Esophagus muscularis mucosa (tissue), 4 donors: ENCODE data around the gene NCF4. TPM values are rescaled to one million over a fixed set of nuclear protein-coding genes. Genes with fewer than 3 reads are reported as not detected.

ENCODE experiments used
- DNase-seq: peaks from one replicate; pipeline ENCODE4 v3.0.0-alpha.2; 2017; ENCODE audit errors: extremely low spot score
- H3K27ac ChIP-seq, 4 donors: fragments of 200-600 bp; sonication (generic); replicated peaks in 1 of 4; 1 replicate in 3 of 4; 2 replicates in 1 of 4; pipeline ENCODE4 v1.5.1; 2016 to 2019; ENCODE audit warnings: mild to moderate bottlenecking in 1 of 4
- H3K27me3 ChIP-seq, 4 donors: fragments of 200-600 bp; sonication (generic); one replicate each; pipeline versions ENCODE4 v1.5.1 to v1.6.0; 2016 to 2019
- H3K36me3 ChIP-seq, 4 donors: fragments of 200-600 bp; sonication (generic); one replicate each; pipeline ENCODE4 v1.5.1; 2016 to 2019
- H3K4me1 ChIP-seq, 4 donors: fragments of 200-600 bp; sonication (generic); one replicate each; pipeline ENCODE4 v1.5.1; 2016 to 2019
- H3K4me3 ChIP-seq, 4 donors: fragments of 200-600 bp; sonication (generic); 1 replicate in 2 of 4; 2 replicates in 2 of 4; pipeline ENCODE4 v1.5.1; 2016 to 2019; ENCODE audit warnings: mild to moderate bottlenecking in 4 of 4, moderate library complexity in 1 of 4
- H3K9me3 ChIP-seq, 4 donors: fragments of 200-600 bp; sonication (generic); 1 replicate in 3 of 4; 2 replicates in 1 of 4; pipeline ENCODE4 v1.5.1; 2016 to 2019
- CTCF ChIP-seq, 3 experiments: fragments of 200-600 bp in 2 of 3; fragments of 450-650 bp in 1 of 3; sonication (generic) in 2 of 3; IDR thresholded peaks; one replicate each; pipeline ENCODE4 v1.5.1; 2017 to 2019; ENCODE audit warnings: antibody characterized with exemption in 3 of 3, mild to moderate bottlenecking in 2 of 3, moderate library complexity in 1 of 3
- EP300 ChIP-seq: sonication (generic); formaldehyde crosslinking; IDR thresholded peaks from one replicate; pipeline ENCODE4 v1.6.1; 2017; ENCODE audit warnings: antibody characterized with exemption
- POLR2A ChIP-seq: fragments of 450-650 bp; IDR thresholded peaks from one replicate; pipeline ENCODE4 v1.6.1; 2017; ENCODE audit warnings: antibody characterized with exemption, moderate library complexity, mild to moderate bottlenecking, low read depth
- POLR2AphosphoS5 ChIP-seq, 2 donors: sonication (generic); formaldehyde crosslinking; IDR thresholded peaks; one replicate each; pipeline ENCODE4 v1.6.1; 2017; ENCODE audit warnings: antibody characterized with exemption in 2 of 2
- WGBS: methylation state at CpG from one replicate; pipeline ENCODE4 v1.1.5; 2018; 5-methylcytosine and 5-hydroxymethylcytosine counted together
- intact Hi-C: fragments of 100-400 bp; cut with DNase I; formaldehyde crosslinking; loops from one replicate; pipeline ENCODE4 v1.15.1; 2023
- total RNA-seq, 4 donors: library from RNA; depleted of rRNA; stranded (reverse); fragments of >200 nt; gene quantifications; one replicate each; pipeline versions ENCODE4 v1.1.0 to v1.2.1, GENCODE V29; 2016

Gene NCF4
- total RNA-seq, 4 donors from 2014 or later, result 8.4 to 26.0 (median 14.2) TPM

- Histone ChIP-seq H3K27me3 (peaks cover 0 to 32% (median 0%) of the 10 kb centered on the region in 4 donors), H3K4me3 (no peak overlapping the region)
Observed at GRCh38 chr22:36828815-36829214, 32.0 kb upstream of the NCF4 start.

GRCh38 chr22:36829370-36830002, 31.3 kb upstream of the NCF4 start:
- no peak overlapping the region for H3K27ac ChIP-seq
- no peak for TF ChIP-seq CTCF (IDR thresholded peaks at IDR 0.05)
- no peak for TF ChIP-seq EP300
- no peak for TF ChIP-seq POLR2AphosphoS5 (IDR thresholded peaks at IDR 0.05)
- no peak for TF ChIP-seq POLR2A
- no peaks in the 10 kb centered on the region for H3K9me3 ChIP-seq
- no peak for DNase-seq
- no peak overlapping the region for H3K4me3 ChIP-seq
- H3K27me3 ChIP-seq, result peaks cover 0 to 25% (median 0%) of the 10 kb centered on the region in 4 donors
- intact Hi-C loops, result no loop called here
- H3K36me3 ChIP-seq, result no peaks in the 10 kb centered on the region
- WGBS, result 75% methylated on average over 5 of the region's 5 CpGs
- no peaks in the 10 kb centered on the region for H3K4me1 ChIP-seq

More at GRCh38 chr22:36828815-36829214, 32.0 kb upstream of the NCF4 start:
- H3K9me3 ChIP-seq, result no peaks in the 10 kb centered on the region
- no peak for TF ChIP-seq POLR2A
- no peak for TF ChIP-seq EP300
- TF ChIP-seq CTCF (IDR thresholded peaks at IDR 0.05), result no peak
- no peak for TF ChIP-seq POLR2AphosphoS5 (IDR thresholded peaks at IDR 0.05)
- no peak overlapping the region for H3K27ac ChIP-seq
- no peaks in the 10 kb centered on the region for H3K4me1 ChIP-seq
- no peak for DNase-seq
- intact Hi-C loops, result no loop called here
- no peaks in the 10 kb centered on the region for H3K36me3 ChIP-seq
- 64% methylated on average over 3 of the region's 3 CpGs for WGBS

DNA sequence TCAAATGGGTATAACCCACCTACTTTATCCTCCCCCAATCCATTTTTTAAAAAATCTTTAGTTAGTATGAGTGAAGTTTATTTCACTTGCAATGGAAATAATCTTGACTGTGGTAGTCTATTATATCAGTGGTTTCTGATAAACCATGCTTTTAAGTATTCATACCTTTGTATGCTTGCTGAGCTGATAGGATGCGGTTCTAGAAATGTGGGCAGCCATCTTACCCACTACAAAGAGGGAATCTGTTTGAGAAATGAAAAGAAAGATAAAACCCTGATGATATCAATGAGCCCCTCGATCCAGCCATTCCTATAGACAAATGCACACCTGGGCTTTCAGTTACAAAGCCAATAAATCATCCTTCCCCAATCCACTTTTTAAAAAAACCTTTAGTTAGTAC, 30.2 kb upstream of the NCF4 start:
- Histone ChIP-seq H3K36me3 (no peaks in the 10 kb centered on the region), H3K9me3 (no peaks in the 10 kb centered on the region), H3K4me3 (no peak overlapping the region), H3K27me3 (peaks cover 0 to 24% (median 0%) of the 10 kb centered on the region in 4 donors), H3K4me1 (no peaks in the 10 kb centered on the region), H3K27ac (no peak overlapping the region)
- no peak for DNase-seq
- intact Hi-C loops, result no loop called here
- 79% methylated on average over 2 of the region's 2 CpGs for WGBS
- TF ChIP-seq CTCF (IDR thresholded peaks at IDR 0.05), result no peak
- no peak for TF ChIP-seq EP300
- TF ChIP-seq POLR2AphosphoS5 (IDR thresholded peaks at IDR 0.05), result no peak
- TF ChIP-seq POLR2A, result no peak

DNA sequence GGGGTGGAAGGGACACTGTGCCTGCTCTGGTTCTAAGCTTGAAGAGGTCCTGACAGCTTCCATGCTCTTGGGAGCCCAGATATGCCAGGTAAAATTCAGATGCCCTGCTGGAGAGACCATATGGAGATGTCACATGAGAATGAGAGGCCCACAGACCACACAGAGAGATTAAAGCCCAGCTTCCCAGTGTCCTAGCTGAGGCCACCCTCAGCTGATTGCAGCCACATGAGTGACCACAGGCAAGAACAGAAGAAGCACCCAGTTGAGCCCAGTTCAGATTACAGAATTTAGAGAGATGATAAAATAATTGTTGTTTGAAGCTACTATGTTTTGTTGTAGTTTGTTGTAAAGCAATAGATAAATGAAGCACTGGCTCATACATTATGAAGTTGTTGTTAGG, 29.6 kb upstream of the NCF4 start:
- no peaks in the 10 kb centered on the region for H3K9me3 ChIP-seq
- TF ChIP-seq EP300 (no peak), CTCF (IDR thresholded peaks at IDR 0.05) (no peak), POLR2A (no peak)
- H3K4me3 ChIP-seq, result no peak overlapping the region
- no peaks in the 10 kb centered on the region for H3K4me1 ChIP-seq
- H3K36me3 ChIP-seq, result no peaks in the 10 kb centered on the region
- H3K27me3 ChIP-seq, result peaks cover 0 to 30% (median 0%) of the 10 kb centered on the region in 4 donors
- intact Hi-C loops, result no loop called here
- DNase-seq, result no peak
- H3K27ac ChIP-seq, result no peak overlapping the region

DNA sequence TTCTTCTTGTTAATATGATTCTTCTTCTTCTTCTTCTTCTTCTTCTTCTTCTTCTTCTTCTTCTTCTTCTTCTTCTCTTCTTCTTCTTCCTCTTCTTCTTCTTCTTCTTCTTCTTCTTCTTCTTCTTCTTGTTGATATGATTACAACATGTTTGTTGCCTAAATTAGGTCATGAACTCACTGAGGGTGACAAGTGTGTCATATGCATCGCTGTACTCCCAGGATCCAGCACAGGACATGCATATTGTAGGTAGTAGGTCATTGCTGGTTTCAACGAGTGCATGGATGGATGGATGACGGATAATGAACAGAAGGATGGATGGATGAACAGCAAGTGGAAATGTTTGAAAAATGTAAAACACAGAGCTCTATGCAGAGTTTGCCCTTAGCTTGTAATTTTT, 29.1 kb upstream of the NCF4 start:
- TF ChIP-seq POLR2AphosphoS5 (IDR thresholded peaks at IDR 0.05) (no peak), CTCF (IDR thresholded peaks at IDR 0.05) (no peak), POLR2A (no peak), EP300 (no peak)
- Histone ChIP-seq H3K27ac (no peak overlapping the region), H3K9me3 (no peaks in the 10 kb centered on the region), H3K36me3 (no peaks in the 10 kb centered on the region), H3K27me3 (peaks cover 0 to 30% (median 0%) of the 10 kb centered on the region in 4 donors), H3K4me1 (no peaks in the 10 kb centered on the region), H3K4me3 (no peak overlapping the region)
- WGBS, result 92% methylated on average over 3 of the region's 3 CpGs
- no peak for DNase-seq
- intact Hi-C loops, result no loop called here
